Muscle layer of duodenum (tissue), 2 donors: ENCODE data around the gene SPON1.
"Not testable (repeated sequence)": the region's sequence is repeated elsewhere in the genome, so short reads cannot be mapped to it uniquely, and the experiment has no call there.

Source experiments
- H3K27ac ChIP-seq: one replicate; pipeline ENCODE4 v1.7.0; 2013; ENCODE audit warnings: mild to moderate bottlenecking, low read length
- H3K27me3 ChIP-seq: one replicate; pipeline ENCODE4 v1.7.0; 2013; ENCODE audit warnings: low read depth, mild to moderate bottlenecking, control low read depth, low read length
- H3K36me3 ChIP-seq, 2 donors: one replicate each; pipeline ENCODE4 v1.7.0; 2013; ENCODE audit warnings: low read length in 2 of 2, control low read depth in 1 of 2, mild to moderate bottlenecking in 1 of 2; ENCODE audit not compliant: insufficient read depth in 2 of 2, control insufficient read depth in 1 of 2
- H3K4me1 ChIP-seq, 2 donors: one replicate each; pipeline ENCODE4 v1.7.0; 2013; ENCODE audit warnings: low read length in 2 of 2, mild to moderate bottlenecking in 2 of 2, control low read depth in 1 of 2, moderate library complexity in 1 of 2; ENCODE audit not compliant: insufficient read depth in 2 of 2, control insufficient read depth in 1 of 2
- H3K4me3 ChIP-seq, 2 donors: one replicate each; pipeline ENCODE4 v1.7.0; 2013; ENCODE audit warnings: low read length in 2 of 2, low read depth in 1 of 2, mild to moderate bottlenecking in 1 of 2
- H3K9me3 ChIP-seq, 2 donors: one replicate each; pipeline ENCODE4 v1.7.0; 2013; ENCODE audit warnings: low read length in 2 of 2, control low read depth in 1 of 2, mild to moderate bottlenecking in 1 of 2; ENCODE audit not compliant: control insufficient read depth in 1 of 2
- donor health status: healthy.

Gene SPON1

DNA sequence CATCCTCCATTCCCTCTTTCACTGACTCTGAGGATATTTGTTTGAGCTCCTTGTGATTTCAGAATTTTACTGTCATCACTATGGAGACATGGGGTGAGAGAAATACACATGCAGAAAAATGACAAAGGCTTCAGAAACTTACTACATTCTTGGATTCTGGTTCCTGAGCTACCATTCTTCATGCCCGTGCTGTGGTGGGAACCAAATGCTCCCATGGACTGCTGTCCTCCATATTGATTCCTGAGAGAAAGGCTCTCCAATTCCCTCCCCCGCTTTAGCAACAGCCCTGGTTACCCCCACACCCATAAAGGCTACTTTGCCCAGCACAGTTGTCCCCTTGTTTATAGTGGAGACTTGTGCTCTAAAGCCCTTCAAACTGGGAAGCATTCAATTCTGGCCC is 201.1 kb downstream of the SPON1 start:
- Histone ChIP-seq H3K4me1 (no peaks in the 10 kb centered on the region), H3K36me3 (no peaks in the 10 kb centered on the region), H3K27me3 (no peaks in the 10 kb centered on the region), H3K4me3 (no peak overlapping the region), H3K27ac (no peak overlapping the region), H3K9me3 (no peaks in the 10 kb centered on the region)

DNA sequence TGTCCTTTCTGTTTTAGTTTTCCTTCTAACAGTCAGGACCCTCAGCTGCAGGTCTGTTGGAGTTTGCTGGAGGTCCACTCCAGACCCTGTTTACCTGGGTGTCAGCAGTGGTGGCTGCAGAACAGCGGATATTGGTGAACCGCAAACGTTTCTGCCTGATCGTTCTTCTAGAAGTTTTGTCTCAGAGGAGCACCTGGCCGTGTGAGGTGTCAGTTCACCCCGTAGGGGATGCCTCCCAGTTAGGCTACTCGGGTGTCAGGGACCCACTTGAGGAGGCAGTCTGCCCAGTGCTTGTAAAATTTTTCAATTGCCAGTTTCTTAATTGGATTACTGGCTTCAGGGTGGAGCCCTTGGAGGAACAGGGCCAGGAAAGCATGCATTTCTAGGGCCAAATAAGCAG is 211.2 kb downstream of the SPON1 start:
- not testable (repeated sequence) for H3K27me3 ChIP-seq, H3K27ac ChIP-seq, H3K4me1 ChIP-seq, H3K36me3 ChIP-seq, H3K9me3 ChIP-seq, H3K4me3 ChIP-seq

DNA sequence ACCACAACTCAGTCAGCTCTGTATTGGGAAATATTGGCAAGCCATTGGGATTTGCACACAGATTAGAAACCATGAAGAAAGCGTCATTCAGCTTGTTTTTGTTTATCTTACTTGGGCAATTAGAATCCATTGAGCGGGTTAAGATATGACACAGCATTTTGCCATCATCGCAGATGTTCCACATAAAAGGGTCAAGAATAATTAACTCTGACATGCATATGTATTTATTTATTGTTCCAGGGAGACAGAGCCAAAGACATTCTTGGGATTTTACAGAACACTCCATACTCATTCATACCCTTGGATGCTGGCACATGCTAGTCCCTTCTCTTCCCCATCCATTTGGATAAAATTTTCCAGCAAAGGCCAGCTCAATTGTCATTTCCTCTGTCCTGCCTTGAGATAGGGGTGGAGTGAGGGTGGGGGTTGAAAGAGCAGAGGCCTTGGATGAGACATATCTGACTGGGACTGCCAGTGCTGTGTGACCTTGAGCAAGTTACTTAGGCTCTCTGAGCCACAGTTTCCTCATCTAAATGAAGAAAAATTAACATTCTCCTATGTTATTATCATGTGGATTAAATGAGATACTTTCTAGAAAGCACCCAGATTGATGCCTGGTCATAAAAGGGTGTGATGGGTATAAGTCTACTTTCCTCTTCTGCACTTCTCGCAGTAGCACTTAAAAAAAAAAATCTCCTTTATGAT is 216.7 kb downstream of the SPON1 start:
- Histone ChIP-seq H3K27ac (no peak overlapping the region), H3K27me3 (no peaks in the 10 kb centered on the region), H3K36me3 (no peaks in the 10 kb centered on the region), H3K4me3 (no peak overlapping the region), H3K4me1 (peaks cover 0 to 6% of the 10 kb centered on the region in 2 donors), H3K9me3 (no peaks in the 10 kb centered on the region)

DNA sequence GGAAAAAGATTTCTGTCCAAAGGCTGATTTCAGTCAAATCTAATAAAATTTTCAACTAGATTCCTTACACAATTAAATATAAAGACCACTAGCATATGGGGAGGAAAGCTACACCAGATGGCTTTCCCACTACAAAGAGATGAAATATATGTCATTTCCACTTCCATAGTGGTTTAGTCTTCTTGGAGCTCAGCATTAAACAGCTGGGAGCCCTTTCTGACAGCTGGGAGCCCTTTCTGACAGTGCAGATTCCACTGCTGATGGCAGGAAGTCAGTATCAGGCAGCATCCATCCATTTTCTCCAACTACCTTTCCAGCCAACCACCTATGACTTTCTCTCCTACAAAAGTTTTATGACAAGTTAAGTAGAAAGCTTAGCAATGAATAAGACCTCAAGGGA is 218.6 kb downstream of the SPON1 start:
- Histone ChIP-seq H3K4me3 (no peak overlapping the region), H3K36me3 (no peaks in the 10 kb centered on the region), H3K27me3 (no peaks in the 10 kb centered on the region), H3K9me3 (no peaks in the 10 kb centered on the region), H3K27ac (no peak overlapping the region), H3K4me1 (peaks cover 0 to 21% of the 10 kb centered on the region in 2 donors)

DNA sequence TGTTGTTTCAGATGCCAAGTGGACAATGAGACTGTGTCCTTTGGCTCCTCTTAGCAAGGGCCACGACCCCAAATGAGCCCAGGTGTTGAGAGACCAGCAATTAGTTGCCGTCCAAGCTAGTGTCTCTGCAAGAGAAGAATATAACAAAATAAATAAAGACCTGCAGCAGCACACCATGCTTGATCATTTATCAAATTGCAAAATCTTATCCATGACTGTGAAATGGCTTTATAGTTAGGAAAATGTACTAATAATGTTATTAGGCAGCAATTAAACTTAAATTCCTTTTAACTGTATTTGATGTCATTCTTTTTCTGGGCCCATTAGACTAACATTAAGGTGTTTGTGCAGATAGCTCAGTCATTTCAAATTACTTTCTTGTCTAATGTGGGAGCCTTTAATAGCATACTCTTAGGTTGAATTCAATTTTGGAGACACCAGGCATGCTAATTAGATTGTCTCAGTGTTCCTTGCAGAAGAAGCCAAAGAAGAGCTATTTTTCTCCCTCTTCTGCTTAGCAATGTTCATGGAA is 220.4 kb downstream of the SPON1 start:
- no peaks in the 10 kb centered on the region for H3K9me3 ChIP-seq
- no peaks in the 10 kb centered on the region for H3K27me3 ChIP-seq
- H3K4me3 ChIP-seq = no peak overlapping the region
- H3K36me3 ChIP-seq = no peaks in the 10 kb centered on the region
- H3K4me1 ChIP-seq = peaks cover 0 to 22% of the 10 kb centered on the region in 2 donors
- H3K27ac ChIP-seq = no peak overlapping the region

DNA sequence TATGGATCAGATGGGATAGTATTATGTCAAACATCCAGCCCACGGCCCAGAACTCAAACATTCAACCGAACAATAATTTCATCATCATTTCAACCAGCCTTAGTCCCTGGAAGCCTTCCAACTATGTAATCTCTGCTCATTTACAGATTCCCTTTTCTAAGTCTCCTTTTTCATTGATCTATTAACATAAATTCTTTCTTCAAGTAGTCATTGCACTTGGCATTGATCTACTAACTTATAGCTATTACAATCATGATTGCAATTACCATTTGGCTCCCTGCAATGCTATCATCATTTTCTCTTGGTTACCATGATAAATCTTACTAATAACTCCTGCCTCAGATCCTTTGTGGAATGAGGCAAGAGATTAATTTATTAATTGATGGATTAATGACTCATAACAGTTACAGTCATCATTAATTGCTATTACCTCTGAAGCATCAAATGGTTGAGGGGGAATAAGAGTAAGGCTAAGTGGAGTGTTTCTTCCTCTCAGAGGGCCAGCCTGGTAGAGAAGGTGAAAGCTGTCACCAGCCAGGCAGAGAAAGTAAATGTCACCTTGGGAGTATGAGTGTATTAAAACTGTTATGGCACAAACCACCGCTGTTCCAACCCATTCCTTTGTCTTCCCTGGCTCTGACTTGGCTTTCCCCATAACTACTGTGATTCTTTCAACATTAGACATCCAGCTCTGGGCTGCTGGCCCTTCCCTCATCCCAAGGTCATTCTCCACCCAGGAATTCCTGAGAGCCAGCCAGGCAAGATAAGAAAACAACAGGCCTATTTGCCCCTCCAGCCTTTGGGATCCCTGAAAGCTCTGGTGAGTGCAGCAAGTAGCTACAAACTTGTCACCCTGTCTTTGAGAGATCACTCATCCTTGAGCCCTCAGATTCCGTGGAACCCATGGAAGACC is 221.8 kb downstream of the SPON1 start:
- no peak overlapping the region for H3K4me3 ChIP-seq
- peaks cover 0 to 18% of the 10 kb centered on the region in 2 donors for H3K4me1 ChIP-seq
- no peaks in the 10 kb centered on the region for H3K9me3 ChIP-seq
- no peaks in the 10 kb centered on the region for H3K27me3 ChIP-seq
- no peak overlapping the region for H3K27ac ChIP-seq
- H3K36me3 ChIP-seq = no peaks in the 10 kb centered on the region

DNA sequence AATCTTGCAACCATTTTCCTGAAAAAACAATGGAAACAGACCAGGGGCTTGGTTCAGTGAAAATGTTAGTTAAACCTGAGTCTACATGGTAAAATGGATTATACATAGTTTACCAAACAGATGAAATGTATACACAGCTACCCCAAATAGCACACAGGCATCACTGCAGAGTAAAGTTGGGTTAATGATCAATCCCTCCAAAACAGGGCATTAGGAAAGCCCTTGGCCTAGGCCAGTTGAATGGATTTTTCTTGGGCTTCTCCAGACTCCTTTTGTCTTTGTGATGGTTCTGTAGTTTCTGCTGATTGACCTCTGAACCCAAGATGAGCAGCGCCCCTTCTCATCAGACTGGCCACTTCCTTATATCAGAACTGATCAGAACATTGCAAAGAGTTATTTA is 222.9 kb downstream of the SPON1 start:
- Histone ChIP-seq H3K27me3 (no peaks in the 10 kb centered on the region), H3K36me3 (no peaks in the 10 kb centered on the region), H3K4me3 (no peak overlapping the region), H3K9me3 (no peaks in the 10 kb centered on the region), H3K4me1 (peaks cover 0 to 27% of the 10 kb centered on the region in 2 donors), H3K27ac (no peak overlapping the region)

DNA sequence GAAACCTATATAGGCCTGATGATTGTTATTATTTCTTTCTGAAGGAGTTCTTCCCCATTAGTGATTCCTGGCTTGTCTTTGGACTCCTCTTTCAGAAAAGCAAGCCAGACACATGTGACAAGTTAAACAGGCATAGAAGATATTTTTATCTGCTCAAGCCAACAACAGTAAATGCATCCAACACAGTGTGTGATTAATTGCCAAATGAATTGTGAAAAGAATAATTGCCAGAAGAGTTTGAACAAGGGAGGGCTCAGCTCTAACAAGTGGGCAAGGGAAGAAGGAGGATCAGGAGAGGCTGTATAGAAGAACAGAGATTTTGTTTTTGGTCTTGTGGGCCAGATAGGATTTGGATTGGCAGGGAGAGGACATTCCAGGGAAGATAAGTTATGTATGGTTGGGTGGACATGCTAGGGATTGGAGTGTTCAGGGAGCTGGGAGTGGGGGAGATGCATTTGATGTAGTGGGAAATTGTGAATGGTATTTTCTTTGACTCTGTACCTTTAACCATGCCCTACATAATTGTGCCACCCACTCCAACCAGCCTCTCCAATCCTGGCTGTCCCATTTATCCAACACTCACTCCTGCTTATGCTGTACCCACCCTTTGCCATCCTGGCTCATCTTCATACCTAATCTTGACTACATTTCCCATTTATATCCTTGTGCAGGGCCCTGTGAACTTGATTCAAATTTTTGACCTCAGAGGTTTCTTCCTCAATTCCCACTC is 223.7 kb downstream of the SPON1 start:
- Histone ChIP-seq H3K27ac (no peak overlapping the region), H3K9me3 (no peaks in the 10 kb centered on the region), H3K36me3 (no peaks in the 10 kb centered on the region), H3K4me1 (peaks cover 0 to 30% of the 10 kb centered on the region in 2 donors), H3K4me3 (no peak overlapping the region), H3K27me3 (no peaks in the 10 kb centered on the region)

DNA sequence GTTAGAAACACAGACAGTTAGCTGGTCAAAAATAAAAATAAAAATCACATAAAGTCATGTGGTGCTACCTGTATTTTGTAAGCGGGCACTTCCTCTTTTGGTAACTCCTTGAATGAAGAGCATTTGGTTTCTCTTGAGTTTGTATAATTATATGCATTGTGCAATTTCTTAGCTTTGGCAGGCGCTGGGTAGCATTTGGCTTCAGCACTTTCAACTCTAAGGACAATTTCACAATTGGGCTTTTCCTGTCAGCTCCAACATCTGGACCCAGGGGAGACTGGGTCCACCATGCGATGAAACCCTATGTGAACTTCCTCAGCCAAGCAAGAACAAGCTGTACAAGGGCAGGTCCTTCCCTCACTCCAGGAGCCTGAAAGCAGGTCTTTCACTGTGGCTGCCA is 227.4 kb downstream of the SPON1 start:
- H3K9me3 ChIP-seq = no peaks in the 10 kb centered on the region
- no peaks in the 10 kb centered on the region for H3K36me3 ChIP-seq
- H3K27me3 ChIP-seq = no peaks in the 10 kb centered on the region
- H3K4me3 ChIP-seq = no peak overlapping the region
- no peak overlapping the region for H3K27ac ChIP-seq
- H3K4me1 ChIP-seq = peaks cover 0 to 29% of the 10 kb centered on the region in 2 donors

DNA sequence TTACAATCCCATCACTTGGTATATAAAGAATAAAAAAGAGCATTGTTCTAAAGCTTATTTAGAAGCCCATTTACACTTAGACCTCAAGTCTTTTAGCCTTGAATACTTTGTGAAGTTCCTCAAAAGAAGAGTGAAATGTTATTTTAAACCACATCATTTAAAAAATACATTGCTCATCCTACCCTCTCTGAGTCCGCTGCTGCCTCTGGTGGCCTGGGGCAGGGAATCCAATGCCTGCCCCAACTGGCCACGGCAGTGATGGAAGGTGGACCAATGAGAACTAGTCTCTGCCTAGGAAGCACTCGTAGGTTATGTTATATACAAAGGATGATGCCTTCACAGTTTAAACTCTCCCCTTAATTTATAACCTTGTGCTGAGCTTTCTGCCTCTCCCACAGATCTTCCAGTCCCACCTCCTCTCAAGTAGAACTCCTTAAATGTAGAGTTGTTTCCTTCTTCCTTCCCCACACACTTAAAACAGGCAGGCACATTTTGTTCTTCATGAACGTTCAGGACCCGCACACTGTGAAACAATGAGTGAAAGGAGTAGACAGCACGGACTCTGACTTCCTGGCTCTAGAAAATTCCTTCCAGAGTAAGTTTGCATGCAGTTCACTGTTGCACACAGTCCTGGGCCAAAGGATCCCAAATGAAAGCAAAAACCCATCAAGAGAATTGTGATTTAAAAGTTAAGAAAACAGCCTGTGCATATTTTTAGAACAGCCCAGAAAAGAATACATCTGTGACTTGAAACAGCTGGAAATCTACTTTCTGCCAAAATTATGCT is 228.7 kb downstream of the SPON1 start:
- Histone ChIP-seq H3K27me3 (no peaks in the 10 kb centered on the region), H3K27ac (no peak overlapping the region)

More for the DNA sequence above, 228.7 kb downstream of the SPON1 start:
- H3K9me3 ChIP-seq = no peaks in the 10 kb centered on the region
- H3K4me1 ChIP-seq = peaks cover 0 to 20% of the 10 kb centered on the region in 2 donors
- H3K36me3 ChIP-seq = no peaks in the 10 kb centered on the region
- no peak overlapping the region for H3K4me3 ChIP-seq
